ACC112 (cell line): ENCODE data around the gene LACTBL1.

Source experiments
- H2AFZ ChIP-seq: fragments of 200-600 bp; sonication (generic); one replicate; pipeline ENCODE4 v1.6.0; 2017; ENCODE audit warnings: antibody characterized with exemption, low read length; ENCODE audit not compliant: unreplicated experiment
- H3K27ac ChIP-seq: fragments of 200-600 bp; sonication (generic); 2 replicates; pipeline ENCODE4 v1.5.1; 2014; ENCODE audit warnings: low read depth, mild to moderate bottlenecking, antibody characterized with exemption, low read length, moderate library complexity
- H3K27me3 ChIP-seq: fragments of 200-600 bp; sonication (generic); 2 replicates; pipeline ENCODE4 v1.6.1; 2014; ENCODE audit warnings: mild to moderate bottlenecking, antibody characterized with exemption, low read length, moderate library complexity, mixed read lengths; ENCODE audit not compliant: insufficient read depth
- H3K36me3 ChIP-seq: fragments of 200-600 bp; sonication (generic); 2 replicates; pipeline ENCODE4 v1.6.1; 2016; ENCODE audit warnings: mild to moderate bottlenecking, antibody characterized with exemption, low read length, moderate library complexity, mixed read lengths; ENCODE audit not compliant: insufficient read depth
- H3K4me1 ChIP-seq: fragments of 200-600 bp; sonication (generic); one replicate; pipeline ENCODE4 v1.6.1; 2016; ENCODE audit warnings: low read length, mixed read lengths; ENCODE audit not compliant: insufficient read depth, unreplicated experiment, control insufficient read depth
- H3K4me3 ChIP-seq: fragments of 200-600 bp; sonication (generic); 2 replicates; pipeline ENCODE4 v1.5.1; 2014; ENCODE audit warnings: mild to moderate bottlenecking, low read depth, low read length
- H3K79me2 ChIP-seq: fragments of 200-600 bp; sonication (generic); one replicate; pipeline ENCODE4 v1.6.0; 2016; ENCODE audit warnings: low read length; ENCODE audit not compliant: control insufficient read depth, unreplicated experiment, insufficient read depth

Gene LACTBL1

GRCh38 chr1:22912311-22912710, 60.4 kb downstream of the LACTBL1 start:
- Histone ChIP-seq H3K27ac (no peak overlapping the region), H3K4me3 (no peak overlapping the region), H3K79me2 (no peaks in the 10 kb centered on the region), H3K4me1 (no peaks in the 10 kb centered on the region), H2AFZ (no peak overlapping the region), H3K36me3 (no peaks in the 10 kb centered on the region), H3K27me3 (no peaks in the 10 kb centered on the region)

GRCh38 chr1:22910986-22911651, 61.5 kb downstream of the LACTBL1 start:
- Histone ChIP-seq H3K36me3 (no peaks in the 10 kb centered on the region), H3K4me3 (no peak overlapping the region), H3K27ac (no peak overlapping the region)

GRCh38 chr1:22910286-22910685, 62.4 kb downstream of the LACTBL1 start:
- Histone ChIP-seq H3K27me3 (no peaks in the 10 kb centered on the region), H3K27ac (no peak overlapping the region), H3K4me1 (no peaks in the 10 kb centered on the region)

More at GRCh38 chr1:22910986-22911651, 61.5 kb downstream of the LACTBL1 start:
- H2AFZ ChIP-seq: no peak overlapping the region
- H3K4me1 ChIP-seq: no peaks in the 10 kb centered on the region
- no peaks in the 10 kb centered on the region for H3K27me3 ChIP-seq
- H3K79me2 ChIP-seq: no peaks in the 10 kb centered on the region

GRCh38 chr1:22908880-22909426, 63.7 kb downstream of the LACTBL1 start:
- Histone ChIP-seq H3K27ac (no peak overlapping the region), H3K27me3 (no peaks in the 10 kb centered on the region), H3K4me1 (no peaks in the 10 kb centered on the region), H2AFZ (no peak overlapping the region), H3K4me3 (no peak overlapping the region), H3K36me3 (no peaks in the 10 kb centered on the region), H3K79me2 (no peaks in the 10 kb centered on the region)

More at GRCh38 chr1:22910286-22910685, 62.4 kb downstream of the LACTBL1 start:
- Histone ChIP-seq H3K36me3 (no peaks in the 10 kb centered on the region), H2AFZ (no peak overlapping the region), H3K79me2 (no peaks in the 10 kb centered on the region), H3K4me3 (no peak overlapping the region)

- H3K79me2 ChIP-seq: no peaks in the 10 kb centered on the region
- no peak overlapping the region for H3K27ac ChIP-seq
- no peaks in the 10 kb centered on the region for H3K36me3 ChIP-seq
- no peaks in the 10 kb centered on the region for H3K27me3 ChIP-seq
- no peak overlapping the region for H3K4me3 ChIP-seq
- H3K4me1 ChIP-seq: peaks cover 7% of the 10 kb centered on the region
- H2AFZ ChIP-seq: no peak overlapping the region
Measured at GRCh38 chr1:22907528-22907927, 65.1 kb downstream of the LACTBL1 start.

- H3K4me3 ChIP-seq: no peak overlapping the region
- no peaks in the 10 kb centered on the region for H3K27me3 ChIP-seq
- peaks cover 7% of the 10 kb centered on the region for H3K4me1 ChIP-seq
- no peaks in the 10 kb centered on the region for H3K79me2 ChIP-seq
- H2AFZ ChIP-seq: no peak overlapping the region
- no peak overlapping the region for H3K27ac ChIP-seq
- no peaks in the 10 kb centered on the region for H3K36me3 ChIP-seq
Measured at GRCh38 chr1:22906968-22907367, 65.7 kb downstream of the LACTBL1 start.

GRCh38 chr1:22903113-22903512, 69.6 kb downstream of the LACTBL1 start:
- no peaks in the 10 kb centered on the region for H3K27me3 ChIP-seq
- peaks cover 7% of the 10 kb centered on the region for H3K4me1 ChIP-seq
- H2AFZ ChIP-seq: no peak overlapping the region
- H3K27ac ChIP-seq: no peak overlapping the region
- no peaks in the 10 kb centered on the region for H3K79me2 ChIP-seq
- no peaks in the 10 kb centered on the region for H3K36me3 ChIP-seq
- H3K4me3 ChIP-seq: no peak overlapping the region
